ENCODE results near the gene ZNF433. TPM values are rescaled to one million over a fixed set of nuclear protein-coding genes. Genes with fewer than 3 reads are reported as not detected.

ZNF433 gene
- total and polyA plus RNA-seq, 12 donors, result 3.1 to 21.7 (median 5.0) TPM

- intact Hi-C loops (cut with DNase I), result no loop called here
- no peaks in the 10 kb centered on the region for H3K27me3 ChIP-seq
- no peak overlapping the region for H3K4me3 ChIP-seq
- H3K9me3 ChIP-seq (replicated peaks in 1 of 3), result peaks cover 0 to 27% (median 0%) of the 10 kb centered on the region in 3 donors
- no peak overlapping the region for H3K27ac ChIP-seq
- H3K36me3 ChIP-seq (replicated peaks in 1 of 2), result no peaks in the 10 kb centered on the region
- no peak for TF ChIP-seq POLR2A (IDR thresholded peaks at IDR 0.05)
- TF ChIP-seq CTCF (IDR thresholded peaks at IDR 0.05), result no peak
- DNase-seq, result no peak
- no peaks in the 10 kb centered on the region for H3K4me1 ChIP-seq (replicated peaks in 1 of 2)
These were observed 7.4 kb upstream of the ZNF433 start for GRCh38 chr19:12042893-12043292.

- 31 to 41% (median 34%) methylated on average over 8 of the region's 8 CpGs for WGBS, 4 donors
- H3K36me3 ChIP-seq (replicated peaks in 1 of 2), result no peaks in the 10 kb centered on the region
- peak overlapping the region in 2 of 4 donors; percentile 69 to 93 for H3K4me3 ChIP-seq
- no peaks in the 10 kb centered on the region for H3K27me3 ChIP-seq
- peak overlapping the region in 2 of 5 donors; percentile 77 to 92 for H3K27ac ChIP-seq
- no peaks in the 10 kb centered on the region for H3K9me3 ChIP-seq (replicated peaks in 1 of 3)
- H3K4me1 ChIP-seq (replicated peaks in 1 of 2), result peaks cover 5 to 14% of the 10 kb centered on the region in 2 donors
- no peak for DNase-seq
- TF ChIP-seq CTCF (IDR thresholded peaks at IDR 0.05) (no peak), POLR2A (IDR thresholded peaks at IDR 0.05) (no peak)
- intact Hi-C loops (cut with DNase I), result no loop called here
These were observed 859 bp downstream of the ZNF433 start for GRCh38 chr19:12034620-12035019.

- intact Hi-C loops (cut with DNase I), result no loop called here
These were observed 1.3 kb downstream of the ZNF433 start for GRCh38 chr19:12034198-12034597.

GRCh38 chr19:12015753-12016116 lies 19.7 kb downstream of the ZNF433 start:
- 89 to 94% (median 92%) methylated on average over 2 of the region's 2 CpGs for WGBS, 4 donors

More at GRCh38 chr19:12034198-12034597, 1.3 kb downstream of the ZNF433 start:
- Histone ChIP-seq H3K36me3 (replicated peaks in 1 of 2) (no peaks in the 10 kb centered on the region), H3K4me1 (replicated peaks in 1 of 2) (peaks cover 5 to 14% of the 10 kb centered on the region in 2 donors), H3K27ac (peak overlapping the region in 1 of 5 donors; percentile 92), H3K27me3 (no peaks in the 10 kb centered on the region), H3K9me3 (replicated peaks in 1 of 3) (no peaks in the 10 kb centered on the region), H3K4me3 (peak overlapping the region in 1 of 4 donors; percentile 93)
- 72 to 81% (median 81%) methylated on average over 2 of the region's 2 CpGs for WGBS, 4 donors
- DNase-seq, result no peak
- TF ChIP-seq CTCF (IDR thresholded peaks at IDR 0.05) (no peak), POLR2A (IDR thresholded peaks at IDR 0.05) (no peak)

More at GRCh38 chr19:12015753-12016116, 19.7 kb downstream of the ZNF433 start:
- no peaks in the 10 kb centered on the region for H3K4me1 ChIP-seq (replicated peaks in 1 of 2)
- H3K27me3 ChIP-seq, result no peaks in the 10 kb centered on the region
- DNase-seq, result no peak
- H3K9me3 ChIP-seq (replicated peaks in 1 of 3), result peaks cover 4 to 44% (median 5%) of the 10 kb centered on the region in 3 donors
- TF ChIP-seq CTCF (IDR thresholded peaks at IDR 0.05) (no peak), POLR2A (IDR thresholded peaks at IDR 0.05) (no peak)
- H3K27ac ChIP-seq, result no peak overlapping the region
- no peak overlapping the region for H3K4me3 ChIP-seq
- peaks cover 0 to 26% of the 10 kb centered on the region in 2 donors for H3K36me3 ChIP-seq (replicated peaks in 1 of 2)
- intact Hi-C loops (cut with DNase I), result no loop called here

Data from adrenal gland (tissue), 12 donors.